Neutrophil (primary cell): ENCODE measurements around the gene SNRNP40.
"Not testable (repeated sequence)": the region's sequence is repeated elsewhere in the genome, so short reads cannot be mapped to it uniquely, and the experiment has no call there.

Experiments
- H3K27ac ChIP-seq: fragments of 200-600 bp; sonication (generic); 2 replicates; pipeline ENCODE4 v1.5.1; 2016; ENCODE audit warnings: mild to moderate bottlenecking, moderate library complexity
- H3K27me3 ChIP-seq: fragments of 200-600 bp; sonication (generic); 2 replicates; pipeline ENCODE4 v1.6.0; 2016; ENCODE audit warnings: mild to moderate bottlenecking
- H3K36me3 ChIP-seq: fragments of 200-600 bp; sonication (generic); 2 replicates; pipeline ENCODE4 v1.5.1; 2017
- H3K4me1 ChIP-seq, 2 experiments: fragments of 200-600 bp in 1 of 2; sonication (generic) in 1 of 2; 1 replicate in 1 of 2; 2 replicates in 1 of 2; pipeline versions ENCODE4 v1.5.1 to v1.6.1; 2013 to 2016; ENCODE audit warnings: low read depth in 1 of 2, low read length in 1 of 2, mild to moderate bottlenecking in 1 of 2, moderate library complexity in 1 of 2; ENCODE audit not compliant: control insufficient read depth in 1 of 2, insufficient read depth in 1 of 2
- H3K4me3 ChIP-seq, 2 experiments: fragments of 200-600 bp in 1 of 2; sonication (generic) in 1 of 2; 1 replicate in 1 of 2; 2 replicates in 1 of 2; pipeline ENCODE4 v1.5.1; 2013 to 2016; ENCODE audit warnings: low read depth in 1 of 2, low read length in 1 of 2, mild to moderate bottlenecking in 1 of 2, moderate library complexity in 1 of 2
- H3K9me3 ChIP-seq: fragments of 200-600 bp; sonication (generic); 2 replicates; pipeline ENCODE4 v1.5.1; 2016
- CTCF ChIP-seq: fragments of 200-600 bp; sonication (generic); IDR thresholded peaks from 2 replicates; pipeline ENCODE4 v1.5.1; 2016; ENCODE audit warnings: antibody characterized with exemption

The SNRNP40 gene

GRCh38 chr1:31273619-31274018, 23.0 kb downstream of the SNRNP40 start:
- no peak for TF ChIP-seq CTCF
- Histone ChIP-seq H3K27me3 (no peaks in the 10 kb centered on the region), H3K27ac (peak overlapping the region; percentile 37), H3K9me3 (no peaks in the 10 kb centered on the region), H3K4me3 (no peak overlapping the region), H3K4me1 (peaks cover 3 to 19% of the 10 kb centered on the region in 2 experiments), H3K36me3 (peaks cover 56% of the 10 kb centered on the region)

- H3K9me3 ChIP-seq = no peaks in the 10 kb centered on the region
- no peak overlapping the region for H3K4me3 ChIP-seq
- H3K36me3 ChIP-seq = peaks cover 55% of the 10 kb centered on the region
- H3K27me3 ChIP-seq = no peaks in the 10 kb centered on the region
- H3K27ac ChIP-seq = no peak overlapping the region
- TF ChIP-seq CTCF = no peak
- peaks cover 3 to 19% of the 10 kb centered on the region in 2 experiments for H3K4me1 ChIP-seq
Measured at GRCh38 chr1:31272369-31272768, 24.2 kb downstream of the SNRNP40 start.

GRCh38 chr1:31266547-31266946, 30.0 kb downstream of the SNRNP40 start:
- Histone ChIP-seq H3K4me3 (no peak overlapping the region), H3K4me1 (peaks cover 3 to 8% of the 10 kb centered on the region in 2 experiments), H3K9me3 (no peaks in the 10 kb centered on the region), H3K36me3 (peaks cover 74% of the 10 kb centered on the region), H3K27me3 (no peaks in the 10 kb centered on the region), H3K27ac (no peak overlapping the region)
- no peak for TF ChIP-seq CTCF

GRCh38 chr1:31264790-31265386, 31.7 kb downstream of the SNRNP40 start:
- Histone ChIP-seq H3K4me1 (peaks cover 3 to 8% of the 10 kb centered on the region in 2 experiments), H3K27me3 (no peaks in the 10 kb centered on the region), H3K36me3 (peaks cover 77% of the 10 kb centered on the region), H3K27ac (no peak overlapping the region), H3K4me3 (no peak overlapping the region), H3K9me3 (no peaks in the 10 kb centered on the region)
- TF ChIP-seq CTCF = no peak

GRCh38 chr1:31263408-31263807, 33.2 kb downstream of the SNRNP40 start:
- Histone ChIP-seq H3K36me3 (peaks cover 81% of the 10 kb centered on the region), H3K27me3 (no peaks in the 10 kb centered on the region), H3K9me3 (no peaks in the 10 kb centered on the region), H3K4me1 (no peaks in the 10 kb centered on the region), H3K4me3 (no peak overlapping the region), H3K27ac (no peak overlapping the region)
- TF ChIP-seq CTCF = no peak

- not testable (repeated sequence) for H3K27ac ChIP-seq
Measured at GRCh38 chr1:31262393-31262792, 34.2 kb downstream of the SNRNP40 start.

More at GRCh38 chr1:31262393-31262792, 34.2 kb downstream of the SNRNP40 start:
- H3K36me3 ChIP-seq = peaks cover 84% of the 10 kb centered on the region
- H3K4me3 ChIP-seq, H3K9me3 ChIP-seq, H3K4me1 ChIP-seq, H3K27me3 ChIP-seq: not testable (repeated sequence)
